H1 (cell line): ENCODE data around the gene ABCA13. TPM values are rescaled to one million over a fixed set of nuclear protein-coding genes. Genes with fewer than 3 reads are reported as not detected.

Experiments used
- CTCF ChIA-PET: fragments of 300-600 bp; sonication (Branson Sonifier 250); formaldehyde crosslinking; loops from one replicate; lab custom pipeline; 2021; ENCODE audit not compliant: partially characterized antibody; lab: Charles Lee
- POLR2A ChIA-PET: fragments of 300-600 bp; sonication (Branson Sonifier 250); formaldehyde crosslinking; loops from one replicate; lab custom pipeline; 2021; ENCODE audit warnings: inconsistent platforms; ENCODE audit not compliant: partially characterized antibody; lab: Charles Lee
- DNase-seq, 2 experiments: peaks; one replicate each; pipeline versions ENCODE4 v3.0.0 to v3.0.0-alpha.2; 2010 to 2022; ENCODE audit warnings: low spot score in 2 of 2, low read depth in 1 of 2, mixed read lengths in 1 of 2
- FAIRE-seq: peaks from 2 replicates; lab custom pipeline; 2011; peaks lifted over from hg19 to GRCh38; lab: Jason Lieb, UNC
- H2AFZ ChIP-seq: 2 replicates; pipeline ENCODE4 v1.8.1; 2012; ENCODE audit warnings: low read length, inconsistent platforms
- H2AK5ac ChIP-seq: 2 replicates; pipeline ENCODE4 v1.6.1; 2013; ENCODE audit warnings: low read depth, low read length
- H2BK120ac ChIP-seq: replicated peaks from 2 replicates; pipeline ENCODE3; 2013; ENCODE audit warnings: low read depth, low read length, inconsistent platforms
- H2BK12ac ChIP-seq: 2 replicates; pipeline ENCODE4 v1.6.1; 2013; ENCODE audit warnings: low read depth, low read length
- H2BK15ac ChIP-seq: 2 replicates; pipeline ENCODE4 v1.6.1; 2013; ENCODE audit warnings: low read length
- H2BK20ac ChIP-seq: 2 replicates; pipeline ENCODE4 v1.6.1; 2013; ENCODE audit warnings: low read length
- H2BK5ac ChIP-seq: 2 replicates; pipeline ENCODE4 v1.6.1; 2013; ENCODE audit warnings: low read depth, low read length
- H3K14ac ChIP-seq: 2 replicates; pipeline ENCODE4 v1.6.1; 2013; ENCODE audit warnings: inconsistent platforms; ENCODE audit not compliant: insufficient read length
- H3K18ac ChIP-seq: 2 replicates; pipeline ENCODE4 v1.6.1; 2013; ENCODE audit warnings: low read length; ENCODE audit errors: extremely low read depth
- H3K23ac ChIP-seq: 2 replicates; pipeline ENCODE4 v1.6.1; 2013; ENCODE audit warnings: inconsistent platforms; ENCODE audit not compliant: insufficient read length
- H3K23me2 ChIP-seq: 2 replicates; pipeline ENCODE4 v1.6.1; 2013; ENCODE audit warnings: low read depth, low read length
- H3K27ac ChIP-seq: 2 replicates; pipeline ENCODE4 v1.6.1; 2011; ENCODE audit warnings: low read depth, low read length, inconsistent platforms
- H3K27me3 ChIP-seq, 4 experiments: replicated peaks in 1 of 4; 1 replicate in 1 of 4; 2 replicates in 3 of 4; pipeline versions ENCODE4 v1.6.1 to v1.8.1; 2011 to 2013; ENCODE audit warnings: low read length in 3 of 4, mild to moderate bottlenecking in 3 of 4, inconsistent platforms in 2 of 4, mixed read lengths in 2 of 4, moderate library complexity in 1 of 4; ENCODE audit not compliant: control insufficient read depth in 3 of 4, insufficient read depth in 3 of 4; ENCODE audit errors: extremely low read depth in 1 of 4
- H3K36me3 ChIP-seq, 4 experiments: 2 replicates each; pipeline versions ENCODE4 v1.6.1 to v1.8.1; 2011 to 2013; ENCODE audit warnings: mild to moderate bottlenecking in 4 of 4, low read length in 3 of 4, moderate library complexity in 2 of 4, control low read depth in 1 of 4, inconsistent platforms in 1 of 4; ENCODE audit not compliant: insufficient read depth in 4 of 4, control insufficient read depth in 2 of 4
- H3K4ac ChIP-seq: replicated peaks from 2 replicates; pipeline ENCODE3; 2013; ENCODE audit warnings: low read length, low read depth, mixed read lengths, inconsistent platforms; ENCODE audit not compliant: insufficient read length
- H3K4me1 ChIP-seq, 4 experiments: replicated peaks in 1 of 4; 1 replicate in 1 of 4; 2 replicates in 3 of 4; pipeline versions ENCODE4 v1.6.1 to v1.8.1; 2011 to 2013; ENCODE audit warnings: low read length in 3 of 4, inconsistent platforms in 2 of 4, mixed read lengths in 1 of 4; ENCODE audit not compliant: insufficient read depth in 4 of 4, control insufficient read depth in 3 of 4
- H3K4me2 ChIP-seq, 2 experiments: 2 replicates each; pipeline versions ENCODE4 v1.6.1 to v1.8.1; 2011 to 2013; ENCODE audit warnings: low read depth in 2 of 2, low read length in 2 of 2, control low read depth in 1 of 2, inconsistent platforms in 1 of 2, mild to moderate bottlenecking in 1 of 2; ENCODE audit not compliant: insufficient read depth in 1 of 2
- H3K4me3 ChIP-seq, 4 experiments: fragments of 200-600, 300-600 bp in 1 of 4; sonication (generic), shearing (Covaris generic), sonication (Bioruptor Twin) in 1 of 4; 2 replicates each; pipeline versions ENCODE4 v1.5.1 to v1.8.1; 2011 to 2016; ENCODE audit warnings: low read length in 4 of 4, low read depth in 3 of 4, control low read depth in 2 of 4, inconsistent platforms in 2 of 4, mild to moderate bottlenecking in 2 of 4, mixed read lengths in 1 of 4, moderate library complexity in 1 of 4; ENCODE audit not compliant: insufficient read depth in 2 of 4; ENCODE audit errors: extremely low read depth in 1 of 4
- H3K56ac ChIP-seq: replicated peaks from 2 replicates; pipeline ENCODE3; 2013; ENCODE audit warnings: low read depth, mild to moderate bottlenecking, mixed read lengths, low read length, inconsistent platforms; ENCODE audit not compliant: insufficient read length
- H3K79me1 ChIP-seq: 2 replicates; pipeline ENCODE4 v1.6.1; 2013; ENCODE audit warnings: low read depth, low read length, control low read depth
- H3K79me2 ChIP-seq, 2 experiments: 2 replicates each; pipeline versions ENCODE4 v1.6.1 to v1.8.1; 2012 to 2013; ENCODE audit warnings: low read length in 2 of 2, mild to moderate bottlenecking in 2 of 2, inconsistent platforms in 1 of 2; ENCODE audit not compliant: insufficient read depth in 2 of 2, control insufficient read depth in 1 of 2
- H3K9ac ChIP-seq, 4 experiments: replicated peaks in 1 of 4; 1 replicate in 1 of 4; 2 replicates in 3 of 4; pipeline versions ENCODE4 v1.6.1 to v1.8.1; 2011 to 2013; ENCODE audit warnings: low read depth in 3 of 4, low read length in 3 of 4, control low read depth in 2 of 4, mild to moderate bottlenecking in 2 of 4, moderate library complexity in 2 of 4, inconsistent platforms in 1 of 4; ENCODE audit errors: extremely low read depth in 1 of 4
- H3K9me3 ChIP-seq, 2 experiments: 2 replicates each; pipeline versions ENCODE4 v1.6.1 to v1.8.1; 2012 to 2013; ENCODE audit warnings: mild to moderate bottlenecking in 2 of 2, moderate library complexity in 2 of 2, control low read depth in 1 of 2, inconsistent platforms in 1 of 2, low read depth in 1 of 2, low read length in 1 of 2, mixed read lengths in 1 of 2; ENCODE audit not compliant: insufficient read depth in 2 of 2
- H4K20me1 ChIP-seq, 2 experiments: replicated peaks in 1 of 2; 2 replicates each; pipeline versions ENCODE3 to v1.8.1; 2011 to 2013; ENCODE audit warnings: inconsistent platforms in 2 of 2, low read length in 2 of 2, mild to moderate bottlenecking in 1 of 2; ENCODE audit not compliant: insufficient read depth in 2 of 2, control insufficient read depth in 1 of 2
- H4K5ac ChIP-seq: 2 replicates; pipeline ENCODE4 v1.6.1; 2013; ENCODE audit warnings: low read length, low read depth, mixed read lengths, inconsistent platforms; ENCODE audit not compliant: insufficient read length
- H4K8ac ChIP-seq: 2 replicates; pipeline ENCODE4 v1.8.0; 2013; ENCODE audit warnings: mild to moderate bottlenecking, moderate library complexity, low read length, inconsistent platforms; ENCODE audit not compliant: insufficient read depth; ENCODE audit errors: extremely low read depth
- H4K91ac ChIP-seq: replicated peaks from 2 replicates; pipeline ENCODE3; 2013; ENCODE audit warnings: low read length, mixed read lengths, inconsistent platforms; ENCODE audit not compliant: insufficient read length
- HDAC6 ChIP-seq: IDR thresholded peaks from one replicate; pipeline ENCODE4 v1.7.1; 2012; ENCODE audit warnings: low read depth, mild to moderate bottlenecking, inconsistent platforms, low read length, moderate library complexity
- JUND ChIP-seq: IDR thresholded peaks from 2 replicates; pipeline ENCODE4 v1.6.1; 2011; ENCODE audit warnings: mild to moderate bottlenecking, improper control_type of control experiment, low read length
- KDM4A ChIP-seq: IDR thresholded peaks from one replicate; pipeline ENCODE4 v1.7.1; 2012; ENCODE audit warnings: low read depth, mild to moderate bottlenecking, moderate library complexity, low read length, inconsistent platforms; ENCODE audit not compliant: severe bottlenecking
- PHF8 ChIP-seq: fragments of 200-600 bp; sonication (generic); conservative IDR thresholded peaks from 2 replicates; pipeline ENCODE4 v1.7.1; 2012; ENCODE audit warnings: low read depth, mild to moderate bottlenecking, inconsistent platforms, low read length, moderate library complexity
- SP1 ChIP-seq: IDR thresholded peaks from 2 replicates; pipeline ENCODE4 v1.6.1; 2011; ENCODE audit warnings: low read depth, low read length
- TCF12 ChIP-seq: IDR thresholded peaks from 2 replicates; pipeline ENCODE4 v1.6.1; 2011; ENCODE audit warnings: low read depth, mild to moderate bottlenecking, low read length
- WGBS, 2 experiments: shearing (Covaris generic) in 1 of 2; methylation state at CpG; one replicate each; pipeline versions ENCODE4 v1.1.6 to v1.1.7; 2013 to 2015; ENCODE audit warnings: low lambda C conversion rate in 2 of 2, mixed read lengths in 2 of 2, inconsistent platforms in 1 of 2, low coverage in 1 of 2, missing lambda C conversion rate in 1 of 2; ENCODE audit not compliant: insufficient replicate concordance in 2 of 2, insufficient coverage in 1 of 2, insufficient read length in 1 of 2; ENCODE audit errors: extremely low coverage in 1 of 2, missing lambda C conversion rate in 1 of 2; 5-methylcytosine and 5-hydroxymethylcytosine counted together
- polyA plus RNA-seq, 7 experiments: library from polyadenylated mRNA; depleted of rRNA in 3 of 7; stranded (reverse) in 5 of 7; unstranded in 2 of 7; fragments of >200 nt in 5 of 7; fragments of 200-250 nt in 2 of 7; gene quantifications; 1 replicate in 5 of 7; 2 replicates in 1 of 7; 4 replicates in 1 of 7; pipeline versions ENCODE4 v1.2.1 to v1.2.3, GENCODE V29; 2011 to 2013; ENCODE audit warnings: missing spikeins in 2 of 7, mixed read lengths in 2 of 7
- total RNA-seq: library from RNA; stranded (reverse); fragmentation: NEBNext Ultra II Directional; extraction: Animal tissue kit (Norgen Biotek cat#: 25700); gene quantifications from 2 replicates; pipeline ENCODE4 v1.2.1, GENCODE V29; 2021
- TF ChIP-seq, protein P1 (sequence below): IDR thresholded peaks from 2 replicates; pipeline ENCODE4 v1.6.1; 2011; ENCODE audit warnings: low read depth, mild to moderate bottlenecking, low read length; ENCODE audit not compliant: insufficient read depth

The ABCA13 gene
- total and polyA plus RNA-seq, 2 of the 8 experiments (the other 6 are each of a cell fraction or from before 2014, with no cell fraction given), result 0.07 to 0.09 TPM

DNA sequence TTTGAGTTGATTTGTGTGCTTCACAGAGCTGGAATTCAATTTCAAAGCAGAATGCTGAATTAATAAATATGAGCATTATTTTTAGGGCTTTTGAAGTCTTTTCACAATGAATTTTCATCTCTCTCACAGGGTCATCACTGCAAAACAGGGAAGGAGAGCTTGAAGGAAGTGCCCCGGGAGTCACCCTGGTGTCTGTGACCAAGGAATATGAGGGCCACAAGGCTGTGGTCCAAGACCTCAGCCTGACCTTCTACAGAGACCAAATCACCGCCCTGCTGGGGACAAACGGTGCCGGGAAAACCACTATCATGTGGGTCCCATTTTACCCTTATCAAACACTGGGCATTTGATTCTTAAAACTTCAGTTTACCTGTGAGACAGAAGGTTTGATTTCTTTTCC is 217.7 kb downstream of the ABCA13 start:
- Histone ChIP-seq H3K9ac (no peak overlapping the region), H3K56ac (no peak overlapping the region), H3K9me3 (no peaks in the 10 kb centered on the region), H3K4me2 (no peak overlapping the region), H3K79me2 (no peaks in the 10 kb centered on the region), H3K4ac (no peak overlapping the region), H2BK15ac (no peak overlapping the region), H4K8ac (no peak overlapping the region), H2BK120ac (no peak overlapping the region), H3K27ac (no peak overlapping the region), H4K91ac (no peak overlapping the region), H3K79me1 (no peaks in the 10 kb centered on the region), H2AK5ac (no peak overlapping the region), H3K27me3 (no peaks in the 10 kb centered on the region), H3K4me1 (no peaks in the 10 kb centered on the region), H4K20me1 (peaks cover 0 to 2% of the 10 kb centered on the region in 2 experiments), H3K23me2 (no peaks in the 10 kb centered on the region; the same call in 1 of the 2 replicates), H3K4me3 (no peak overlapping the region), H3K36me3 (no peaks in the 10 kb centered on the region), H2BK5ac (no peak overlapping the region), H2BK20ac (no peak overlapping the region), H3K18ac (no peak overlapping the region), H2AFZ (no peak overlapping the region), H4K5ac (no peak overlapping the region), H3K14ac (no peak overlapping the region), H3K23ac (no peak overlapping the region), H2BK12ac (no peak overlapping the region)
- 94% methylated on average over 4 of the region's 4 CpGs; no CpG with 5 or more reads in 1 of the 2 experiments for WGBS, 2 experiments
- FAIRE-seq (no peak), DNase-seq (no peak)
- CTCF ChIA-PET, result no interaction called here
- POLR2A ChIA-PET, result no interaction called here
- no peak for TF ChIP-seq HDAC6
- TF ChIP-seq KDM4A, result no peak
- no peak for TF ChIP-seq PHF8
- TF ChIP-seq, protein P1, sequence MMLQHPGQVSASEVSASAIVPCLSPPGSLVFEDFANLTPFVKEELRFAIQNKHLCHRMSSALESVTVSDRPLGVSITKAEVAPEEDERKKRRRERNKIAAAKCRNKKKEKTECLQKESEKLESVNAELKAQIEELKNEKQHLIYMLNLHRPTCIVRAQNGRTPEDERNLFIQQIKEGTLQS, result no peak
- TF ChIP-seq TCF12, result no peak
- TF ChIP-seq SP1, result no peak
- no peak for TF ChIP-seq JUND
